Cardiac fibroblast (primary cell): ENCODE measurements around the gene DCLK2.

Source experiments
- DNase-seq, 2 donors: peaks; one replicate each; pipeline versions ENCODE4 v3.0.0 to v3.0.0-alpha.2; 2010; ENCODE audit warnings: low read depth in 2 of 2
- H3K4me3 ChIP-seq, 2 donors: replicated peaks in 1 of 2; 1 replicate in 1 of 2; 2 replicates in 1 of 2; pipeline ENCODE4 v1.5.1; 2011; ENCODE audit warnings: low read depth in 2 of 2, low read length in 2 of 2, mild to moderate bottlenecking in 2 of 2, moderate library complexity in 1 of 2
- CTCF ChIP-seq: IDR thresholded peaks from one replicate; pipeline ENCODE4 v1.5.1; 2011; ENCODE audit warnings: low read depth, mild to moderate bottlenecking, low read length, inconsistent platforms

The DCLK2 gene

GRCh38 chr4:150259861-150260567, 181.8 kb downstream of the DCLK2 start:
- no peak for TF ChIP-seq CTCF
- H3K4me3 ChIP-seq = no peak overlapping the region
- DNase-seq = no peak

- no peak for DNase-seq
- no peak overlapping the region for H3K4me3 ChIP-seq
- no peak for TF ChIP-seq CTCF
These were observed 183.3 kb downstream of the DCLK2 start for GRCh38 chr4:150261571-150261970.

- TF ChIP-seq CTCF = no peak
- no peak overlapping the region for H3K4me3 ChIP-seq
- no peak for DNase-seq
These were observed 184.4 kb downstream of the DCLK2 start for GRCh38 chr4:150262611-150263010.

- TF ChIP-seq CTCF = no peak
- peak in 1 of 2 donors; percentile 15 for DNase-seq
- no peak overlapping the region for H3K4me3 ChIP-seq
These were observed 186.4 kb downstream of the DCLK2 start for GRCh38 chr4:150264595-150265161.

GRCh38 chr4:150265806-150266205, 187.6 kb downstream of the DCLK2 start:
- DNase-seq = no peak
- no peak for TF ChIP-seq CTCF
- H3K4me3 ChIP-seq = no peak overlapping the region

- peak; percentile 15 to 53 for DNase-seq
- no peak overlapping the region for H3K4me3 ChIP-seq
- TF ChIP-seq CTCF = no peak
These were observed 190.2 kb downstream of the DCLK2 start for GRCh38 chr4:150268444-150268843.
